NCI-H748 (cell line): ENCODE measurements around the gene REXO1.

Experiments
- DNase-seq: peaks from one replicate; lab custom pipeline; 2025; ENCODE audit not compliant: unreplicated experiment; lab: John Stamatoyannopoulos, UW

Gene REXO1

GRCh38 chr19:1851654-1852580, 3.6 kb upstream of the REXO1 start:
- DNase-seq: no peak

GRCh38 chr19:1850809-1851653, 2.7 kb upstream of the REXO1 start:
- DNase-seq: no peak

GRCh38 chr19:1849886-1850398, 1.7 kb upstream of the REXO1 start:
- DNase-seq: no peak

DNA sequence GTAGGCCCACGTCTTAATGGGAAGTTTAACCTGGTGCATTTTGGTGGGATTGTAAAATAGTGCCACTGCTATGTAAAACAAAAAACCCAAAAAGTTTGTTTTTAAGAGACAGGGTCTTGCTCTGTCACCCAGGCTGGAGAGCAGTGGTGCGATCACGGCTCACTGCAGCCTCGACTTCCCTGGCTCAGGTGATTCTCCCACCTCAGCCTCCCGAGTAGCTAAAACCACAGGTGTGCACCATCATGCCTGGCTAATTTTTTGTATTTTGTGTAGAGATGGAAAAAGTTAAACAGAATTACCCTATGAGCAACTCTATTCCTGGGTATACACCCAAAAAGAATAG, 820 bp upstream of the REXO1 start:
- DNase-seq: no peak

DNA sequence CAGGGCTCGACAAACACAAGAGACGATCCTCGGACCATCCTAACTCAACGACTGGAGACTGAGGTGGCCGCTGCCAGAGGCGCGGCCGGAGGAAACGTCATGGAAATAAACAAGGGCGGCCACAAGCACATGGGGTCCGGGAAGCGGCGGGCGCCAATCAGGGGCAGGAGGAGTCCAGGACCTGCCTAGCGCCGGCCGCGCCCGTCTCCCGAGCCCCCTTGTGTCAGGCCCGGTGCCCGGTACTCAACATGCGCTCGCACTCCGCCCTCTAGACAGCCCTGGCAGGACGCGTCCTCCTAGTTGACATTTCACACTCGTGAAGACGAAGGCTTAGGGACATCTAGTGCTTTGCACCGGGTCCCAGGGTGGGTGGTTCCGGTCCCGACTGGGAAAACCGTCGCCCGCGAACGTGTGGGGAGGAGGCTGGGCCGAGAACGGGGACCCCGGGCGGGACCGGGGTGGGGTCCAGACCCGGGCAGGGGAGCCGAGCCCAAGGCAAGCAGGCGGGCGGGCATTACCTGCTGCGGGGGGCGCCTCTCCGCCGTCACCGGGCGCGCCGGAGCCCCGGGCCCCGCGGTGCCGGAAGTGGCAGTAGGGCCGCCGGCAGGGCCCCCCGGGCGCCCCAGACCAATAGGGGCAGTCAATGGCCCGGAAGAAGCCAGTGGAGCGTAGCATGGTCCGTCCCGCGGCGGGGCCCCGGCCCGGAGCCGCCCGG, 442 bp downstream of the REXO1 start:
- peak; percentile 19 for DNase-seq

DNA sequence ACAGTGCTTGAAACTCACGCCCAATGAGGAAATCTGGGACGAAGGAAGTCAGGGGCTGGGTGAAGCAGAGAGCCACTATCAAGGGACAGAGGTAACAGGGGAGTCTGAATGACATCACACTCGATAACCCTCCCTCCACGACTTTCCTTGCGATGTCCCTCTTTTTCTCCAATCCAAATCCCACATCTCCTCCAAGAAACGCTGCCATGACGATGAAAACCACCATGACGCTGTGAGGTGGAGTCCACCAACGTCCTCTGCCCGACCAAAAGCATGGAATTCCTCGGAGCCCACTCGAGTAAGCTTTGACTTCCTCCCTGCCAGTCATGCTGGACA, 967 bp downstream of the REXO1 start:
- DNase-seq: no peak

DNA sequence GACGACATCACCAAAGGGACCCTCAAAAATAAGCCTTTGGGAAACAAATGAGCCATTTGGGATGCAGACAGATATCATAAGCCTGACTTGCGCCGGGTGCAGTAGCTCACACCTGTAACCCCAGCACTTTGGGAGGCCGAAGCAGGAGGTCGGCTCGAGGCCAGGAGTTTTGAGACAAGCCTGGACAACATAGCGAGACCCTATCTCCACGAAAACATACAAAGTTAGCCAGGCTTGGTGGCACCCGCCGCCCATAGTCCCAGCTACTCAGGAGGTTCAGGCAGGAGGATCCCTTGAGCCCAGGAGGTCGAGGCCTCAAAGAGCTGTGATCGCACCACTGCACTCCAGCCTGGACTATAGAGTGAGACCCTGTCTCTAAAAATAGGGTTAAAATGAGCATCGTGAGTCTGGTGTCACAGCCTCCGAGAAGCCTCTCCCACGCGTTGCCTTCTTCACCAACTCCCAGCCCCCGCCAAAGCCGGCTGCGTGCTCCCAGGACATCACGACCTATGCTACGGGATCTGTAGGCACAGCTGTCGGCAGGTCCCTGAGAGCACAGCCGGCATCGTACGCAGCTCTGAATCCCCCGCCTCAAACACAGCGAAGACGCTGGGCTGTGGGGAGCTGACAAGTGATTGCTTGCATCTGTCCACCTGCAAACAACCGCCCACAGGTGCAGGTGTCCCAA, 1.6 kb downstream of the REXO1 start:
- no peak for DNase-seq

DNA sequence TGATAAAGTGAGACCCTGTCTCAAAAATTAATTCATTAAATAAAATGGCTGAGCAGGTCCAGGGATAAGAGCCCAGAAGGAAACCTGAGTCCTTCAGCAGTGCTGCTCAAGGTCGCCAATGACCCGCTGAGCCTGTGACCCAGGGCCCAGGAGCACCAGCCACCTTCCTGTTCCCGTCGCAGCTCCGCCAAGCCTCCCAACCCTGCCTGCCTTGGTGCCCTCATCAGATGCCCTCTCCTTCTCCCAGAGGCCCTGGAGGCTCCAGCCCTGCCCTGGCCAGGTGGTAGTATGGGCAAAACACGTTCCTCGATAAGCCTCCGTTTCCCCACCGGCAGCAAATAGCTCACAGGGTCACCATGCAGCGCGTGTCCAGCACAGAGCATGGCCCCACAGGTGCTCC, 2.6 kb downstream of the REXO1 start:
- DNase-seq: no peak

DNA sequence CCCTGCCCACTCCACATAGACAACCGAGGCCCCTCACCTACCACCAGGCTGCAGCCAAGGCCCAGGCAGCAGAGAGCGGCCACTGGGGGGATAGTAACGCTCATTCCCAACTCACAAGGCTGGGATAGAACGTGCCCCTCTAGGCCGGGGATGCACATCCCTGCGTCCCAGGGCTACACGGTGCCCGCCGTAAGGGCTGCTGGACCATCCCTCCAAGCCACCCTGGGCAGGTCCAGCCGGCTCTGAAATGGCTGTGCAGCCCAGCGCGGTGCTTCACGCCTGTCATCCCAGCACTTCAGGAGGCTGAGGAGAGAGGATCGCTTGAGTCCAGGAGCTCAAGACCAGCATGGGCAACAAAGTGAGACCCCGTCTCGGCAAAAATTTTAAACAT, 3.2 kb downstream of the REXO1 start:
- DNase-seq: no peak

- no peak for DNase-seq
Observed at GRCh38 chr19:1844513-1845124, 3.7 kb downstream of the REXO1 start.

DNA sequence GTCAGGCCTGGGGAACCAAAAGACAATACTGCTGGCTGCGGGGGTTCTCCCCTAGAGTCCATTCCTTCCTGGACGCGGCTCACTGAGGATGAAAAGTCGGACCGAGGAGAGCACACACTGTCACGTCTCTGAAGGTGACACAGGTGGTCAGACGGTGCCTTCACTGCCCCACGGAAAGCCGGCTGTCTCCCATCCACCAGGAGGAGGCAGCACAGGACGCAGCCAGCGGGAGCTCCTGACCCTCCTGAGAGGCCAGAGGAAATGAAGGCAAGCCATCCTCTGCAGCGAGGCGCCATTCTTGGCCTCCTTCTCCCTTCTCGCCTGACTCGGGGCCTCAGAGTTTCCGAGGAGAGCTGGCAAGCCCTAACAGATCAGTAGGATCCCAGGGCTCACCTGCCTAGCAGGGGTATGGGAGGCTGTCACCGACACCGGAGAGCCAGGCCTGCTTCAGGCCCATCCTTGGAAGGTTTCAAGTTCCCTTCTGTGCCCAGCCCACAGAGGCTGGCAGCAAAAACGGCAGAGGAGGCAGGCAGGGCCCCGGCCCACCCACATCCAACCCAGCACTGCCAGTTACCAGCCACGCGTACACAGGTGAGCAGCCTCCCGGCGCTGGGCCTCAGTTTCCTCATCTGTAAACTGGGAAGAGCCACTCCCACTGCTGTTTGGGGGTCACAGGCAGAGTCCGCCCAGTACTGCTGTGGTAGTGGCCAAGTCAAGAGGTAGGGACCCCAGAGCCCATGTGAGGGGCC, 4.5 kb downstream of the REXO1 start:
- no peak for DNase-seq

DNA sequence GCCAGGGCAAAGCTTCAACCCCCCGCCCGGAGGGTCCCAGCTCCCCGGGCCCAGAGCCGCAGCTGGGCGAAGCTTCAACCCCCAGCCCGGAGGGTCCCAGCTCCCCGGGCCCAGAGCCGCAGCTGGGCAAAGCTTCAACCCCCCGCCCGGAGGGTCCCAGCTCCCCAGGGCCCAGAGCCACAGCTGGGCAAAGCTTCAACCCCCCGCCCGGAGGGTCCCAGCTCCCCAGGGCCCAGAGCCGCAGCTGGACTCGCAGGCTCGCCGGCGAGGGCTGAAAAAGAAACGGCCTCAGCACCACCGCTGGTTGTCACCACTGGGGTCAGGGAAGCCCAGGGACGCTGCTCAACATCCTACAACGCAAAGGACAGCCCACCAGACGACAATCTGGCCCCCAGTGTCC, 5.2 kb downstream of the REXO1 start:
- no peak for DNase-seq

- no peak for DNase-seq
Observed at GRCh38 chr19:1841209-1841924, 6.9 kb downstream of the REXO1 start.

GRCh38 chr19:1840541-1841115, 7.7 kb downstream of the REXO1 start:
- DNase-seq: no peak

DNA sequence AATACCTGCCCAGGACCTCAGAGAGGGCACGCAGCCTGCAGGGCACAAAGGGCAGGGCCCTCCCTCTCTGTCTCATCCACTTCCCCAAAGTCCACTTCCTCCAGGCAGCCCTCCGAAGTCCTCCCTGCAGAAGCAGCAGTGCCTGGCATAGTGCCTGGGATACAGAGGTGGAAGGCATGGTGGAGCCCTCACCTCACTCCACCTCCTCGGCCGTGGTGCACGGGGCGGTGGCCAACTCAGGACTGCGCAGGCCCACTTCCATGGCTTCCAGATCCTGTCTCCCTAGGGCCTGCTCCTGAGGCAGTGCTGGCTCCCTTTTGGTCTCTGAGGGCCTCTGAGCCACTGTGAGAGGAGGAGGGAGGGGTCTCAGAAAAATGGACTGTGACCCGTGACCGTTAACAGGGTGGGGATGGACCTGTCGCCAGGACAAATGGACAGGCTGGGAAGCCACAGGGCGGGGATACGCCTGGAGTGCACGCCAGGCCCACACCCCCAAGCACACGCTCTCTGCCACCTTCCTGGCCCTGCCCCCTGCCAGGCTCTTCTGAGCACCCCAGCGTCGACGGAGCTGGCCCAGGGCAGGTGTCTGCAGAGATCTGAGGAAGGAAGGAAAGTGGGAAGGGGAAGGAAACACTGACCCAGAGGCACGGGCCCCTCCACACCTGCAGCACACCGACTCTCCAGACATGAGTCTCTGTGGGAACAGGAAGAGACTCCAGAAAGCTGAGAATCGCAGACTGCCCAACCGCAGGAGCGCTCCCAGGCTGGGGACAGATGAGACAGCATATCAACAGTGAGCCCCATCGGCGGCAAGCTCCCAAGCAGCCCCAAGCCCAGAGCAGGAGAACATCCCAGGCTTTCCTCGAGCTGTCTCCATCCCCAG, 8.4 kb downstream of the REXO1 start:
- DNase-seq: no peak

GRCh38 chr19:1837625-1838105, 10.6 kb downstream of the REXO1 start:
- no peak for DNase-seq

DNA sequence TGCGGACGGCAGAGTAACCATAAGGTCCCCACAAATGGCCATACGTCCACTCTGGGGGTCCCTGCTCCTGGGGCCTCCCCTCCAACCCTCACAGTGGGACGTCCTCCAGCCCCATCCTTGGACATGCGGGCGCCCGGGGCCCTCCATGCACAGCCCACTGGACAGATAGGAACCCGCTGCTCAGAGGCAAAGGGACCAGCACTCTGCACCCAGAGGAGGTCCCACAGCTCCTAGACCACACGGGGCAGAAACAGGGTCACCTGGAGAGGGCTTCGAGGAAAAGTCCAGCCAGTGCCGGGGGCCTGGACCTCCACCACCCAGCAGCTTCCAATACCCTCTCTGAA, 11.1 kb downstream of the REXO1 start:
- DNase-seq: no peak
